D341Med (cell line): Measurements from ENCODE around the gene CNPY3.

Experiments used
- DNase-seq: peaks from one replicate; pipeline ENCODE4 v3.0.0; 2012; ENCODE audit warnings: low spot score

Gene CNPY3

DNA sequence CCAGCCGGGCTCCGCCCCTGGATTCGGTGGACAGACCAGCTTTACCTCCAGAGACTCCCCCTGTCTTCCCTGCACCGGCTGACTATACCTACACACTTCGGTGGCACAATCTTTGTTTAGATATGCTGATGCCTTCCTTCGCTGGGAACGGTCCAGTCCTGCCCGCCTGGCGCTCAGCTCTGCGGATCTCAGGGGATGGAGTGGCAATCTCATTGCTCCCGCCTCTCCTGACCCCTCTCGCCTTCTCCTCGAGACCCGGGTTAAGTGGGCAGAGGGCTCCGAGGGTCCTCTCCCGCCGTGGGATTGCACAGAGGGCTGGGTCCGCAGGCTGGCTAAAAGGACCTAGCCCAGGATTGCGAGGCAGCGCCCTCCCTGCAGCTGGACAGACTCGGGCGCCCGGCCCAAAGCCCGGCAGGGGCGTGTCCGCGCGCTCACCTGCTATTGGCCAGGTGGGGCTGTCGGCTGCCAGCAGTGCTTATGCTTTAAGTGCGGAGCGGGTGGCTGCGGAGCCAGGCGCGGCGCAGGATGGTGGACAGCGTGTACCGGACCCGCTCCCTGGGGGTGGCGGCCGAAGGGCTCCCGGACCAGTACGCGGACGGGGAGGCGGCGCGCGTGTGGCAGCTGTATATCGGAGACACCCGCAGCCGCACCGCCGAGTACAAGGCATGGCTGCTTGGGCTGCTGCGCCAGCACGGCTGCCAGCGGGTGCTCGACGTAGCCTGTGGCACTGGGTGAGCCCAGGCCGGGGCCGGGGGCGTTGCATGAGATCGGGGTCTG, 31.2 kb downstream of the CNPY3 start, which contains the start of gene GNMT:
GNMT (plus strand) TSS at position 512 of the 777 bp plus-strand sequence; CDS start at position 526, 14 bp downstream.
- DNase-seq, result peak; percentile 45

DNA sequence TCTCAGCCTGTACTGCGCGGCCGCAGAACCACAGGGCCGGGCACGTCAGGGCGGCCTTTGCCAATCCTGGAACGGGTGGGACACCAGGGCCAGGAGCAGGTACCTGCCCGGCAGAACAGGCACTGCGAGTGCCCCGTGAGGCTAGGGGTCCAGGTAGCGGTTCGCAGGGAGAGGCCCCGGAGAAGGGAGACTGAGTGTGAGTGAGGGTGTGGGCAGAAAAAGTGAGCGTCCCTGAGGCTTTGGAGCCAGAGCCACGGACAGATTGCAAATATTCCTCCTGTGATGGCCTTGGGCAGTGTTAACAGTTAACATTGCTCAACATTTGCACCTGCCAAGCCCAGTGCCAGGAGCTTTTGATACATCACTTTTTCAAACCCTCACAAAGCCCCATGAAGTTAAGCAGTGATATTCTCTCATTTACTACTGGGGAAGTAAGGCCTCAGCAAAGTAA, 31.8 kb downstream of the CNPY3 start:
- no peak for DNase-seq

DNA sequence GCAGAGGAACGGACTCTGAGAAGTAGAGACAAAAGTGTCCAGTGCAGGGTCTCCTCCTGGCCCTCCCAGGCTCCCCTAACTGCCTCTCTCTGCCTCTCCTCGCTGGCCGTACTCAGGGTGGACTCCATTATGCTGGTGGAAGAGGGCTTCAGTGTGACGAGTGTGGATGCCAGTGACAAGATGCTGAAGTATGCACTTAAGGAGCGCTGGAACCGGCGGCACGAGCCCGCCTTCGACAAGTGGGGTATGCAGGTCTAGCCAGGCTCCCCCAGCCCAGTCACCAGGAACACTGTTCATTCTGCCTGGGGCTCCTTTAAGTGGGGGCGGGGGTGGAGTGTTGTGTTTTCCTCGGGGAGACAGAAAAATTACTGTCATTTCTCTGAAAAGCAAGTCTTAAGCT, 32.8 kb downstream of the CNPY3 start:
- DNase-seq, result no peak

DNA sequence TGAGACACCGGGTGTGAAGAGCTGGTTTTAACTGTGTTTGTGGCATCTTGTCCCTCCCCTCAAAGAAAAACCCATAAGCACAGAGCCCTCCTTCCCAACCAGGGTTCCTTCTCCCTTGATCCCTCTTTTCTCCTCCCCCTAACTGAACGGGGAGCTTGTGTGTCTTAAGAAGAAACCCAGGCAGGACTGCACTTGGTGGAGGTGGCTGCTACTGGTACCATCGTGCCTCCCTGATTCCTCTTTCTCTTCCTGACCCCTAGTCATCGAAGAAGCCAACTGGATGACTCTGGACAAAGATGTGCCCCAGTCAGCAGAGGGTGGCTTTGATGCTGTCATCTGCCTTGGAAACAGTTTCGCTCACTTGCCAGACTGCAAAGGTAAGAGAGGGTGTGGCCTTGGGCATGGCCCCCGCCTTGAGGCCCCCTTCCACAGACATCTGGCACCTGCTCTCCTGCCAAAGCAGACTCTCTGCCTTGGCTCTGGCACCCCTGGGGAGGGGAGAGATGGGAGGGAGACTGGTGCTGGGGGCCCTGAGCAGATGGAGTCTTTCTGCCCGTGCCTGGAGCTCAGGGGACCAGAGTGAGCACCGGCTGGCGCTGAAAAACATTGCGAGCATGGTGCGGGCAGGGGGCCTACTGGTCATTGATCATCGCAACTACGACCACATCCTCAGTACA, 33.4 kb downstream of the CNPY3 start:
- peak; percentile 83 for DNase-seq

DNA sequence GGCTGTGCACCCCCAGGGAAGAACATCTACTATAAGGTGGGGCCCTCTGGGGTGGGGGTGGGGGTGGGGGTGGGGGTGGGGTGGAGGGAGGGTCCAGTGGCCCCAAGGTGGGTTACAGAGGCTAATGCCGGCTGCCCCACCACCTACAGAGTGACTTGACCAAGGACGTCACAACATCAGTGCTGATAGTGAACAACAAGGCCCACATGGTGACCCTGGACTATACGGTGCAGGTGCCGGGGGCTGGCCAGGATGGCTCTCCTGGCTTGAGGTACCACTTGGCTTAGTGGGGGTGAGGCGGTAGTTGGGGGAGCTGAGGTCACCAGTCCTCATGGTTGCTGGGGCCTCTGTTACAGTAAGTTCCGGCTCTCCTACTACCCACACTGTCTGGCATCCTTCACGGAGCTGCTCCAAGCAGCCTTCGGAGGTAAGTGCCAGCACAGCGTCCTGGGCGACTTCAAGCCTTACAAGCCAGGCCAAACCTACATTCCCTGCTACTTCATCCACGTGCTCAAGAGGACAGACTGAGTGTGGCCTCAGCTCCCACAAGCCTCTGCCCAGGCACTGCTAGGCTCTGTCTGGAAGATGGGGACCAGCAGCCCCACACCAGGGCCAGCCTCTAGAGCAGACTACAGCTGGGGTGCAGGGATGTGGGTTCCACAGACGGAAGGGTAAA, 34.0 kb downstream of the CNPY3 start:
- DNase-seq, result no peak

DNA sequence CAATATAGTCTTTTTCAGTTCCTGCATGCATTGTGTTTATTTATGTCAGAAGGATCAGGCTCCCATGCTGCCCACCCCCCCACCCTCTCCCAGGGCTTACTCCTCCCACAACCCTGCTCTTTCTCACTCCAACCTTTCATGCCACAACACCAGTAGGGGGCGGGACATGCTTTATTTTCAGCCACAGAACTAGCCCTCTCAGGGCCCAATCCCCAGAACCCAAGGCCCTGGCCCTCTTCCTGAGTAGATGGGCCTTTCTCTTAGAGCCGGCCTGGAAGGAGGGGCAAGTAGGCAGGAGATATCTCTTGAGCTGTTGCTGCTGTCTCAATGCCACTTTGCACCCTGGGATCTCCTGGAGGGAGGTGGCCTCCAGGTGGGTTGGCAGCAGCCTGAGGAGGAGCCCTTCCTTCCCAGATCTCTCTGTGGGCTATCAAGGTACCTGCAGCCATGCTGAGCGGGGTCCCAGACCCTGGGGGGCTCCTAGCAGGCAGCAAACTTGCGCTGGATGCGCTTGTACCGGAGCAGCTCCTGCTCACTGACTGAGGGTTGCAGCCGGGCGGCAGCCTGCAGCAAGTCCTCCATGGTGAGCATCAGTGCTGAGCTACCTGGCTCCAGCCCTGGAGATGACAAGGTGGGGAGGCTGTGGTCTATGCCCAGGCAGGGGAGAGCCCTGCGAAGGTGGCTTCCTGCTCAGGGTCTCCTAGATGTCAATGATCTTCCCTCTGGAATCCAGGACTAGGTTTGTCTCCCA, 34.8 kb downstream of the CNPY3 start:
- peak; percentile 85 for DNase-seq

DNA sequence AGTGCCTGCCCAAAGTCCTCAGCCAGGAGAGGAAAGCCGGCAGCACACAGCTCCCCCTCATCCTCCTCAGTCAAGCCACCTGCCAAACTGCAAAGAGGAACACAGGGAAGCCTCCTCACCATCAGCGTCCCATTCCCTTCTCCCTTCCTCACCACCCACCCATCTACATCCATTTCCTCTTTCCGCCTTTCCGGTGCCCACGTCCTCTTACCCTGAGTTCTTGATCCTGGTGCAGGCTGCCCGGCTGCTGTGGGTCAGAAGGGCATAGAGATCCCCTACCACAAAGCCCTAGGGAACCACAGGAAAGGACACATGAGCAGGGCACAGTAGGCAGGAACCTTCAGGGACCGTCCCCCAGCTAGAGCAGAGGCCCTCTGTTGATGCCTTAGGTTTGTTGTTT, 37.3 kb downstream of the CNPY3 start:
- no peak for DNase-seq

DNA sequence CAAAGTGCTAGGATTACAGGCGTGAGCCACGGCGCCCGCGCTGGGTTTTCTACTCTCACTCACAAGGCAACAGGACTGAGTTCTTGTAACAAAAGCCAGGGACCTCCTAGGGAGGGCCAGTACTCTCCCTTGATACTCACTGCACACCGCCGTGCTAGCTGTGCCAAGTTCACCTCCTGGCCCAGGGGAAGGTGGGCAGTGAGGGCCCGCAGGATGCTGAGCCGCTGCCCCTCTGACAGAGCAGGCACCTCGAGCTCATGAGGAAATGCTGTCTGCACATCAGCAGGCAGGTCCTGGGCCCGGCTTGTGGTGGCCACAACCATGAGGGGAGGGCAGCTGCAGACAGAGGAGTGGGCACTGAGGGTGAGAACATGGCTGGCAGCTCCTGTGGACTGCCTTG, 37.9 kb downstream of the CNPY3 start:
- no peak for DNase-seq

DNA sequence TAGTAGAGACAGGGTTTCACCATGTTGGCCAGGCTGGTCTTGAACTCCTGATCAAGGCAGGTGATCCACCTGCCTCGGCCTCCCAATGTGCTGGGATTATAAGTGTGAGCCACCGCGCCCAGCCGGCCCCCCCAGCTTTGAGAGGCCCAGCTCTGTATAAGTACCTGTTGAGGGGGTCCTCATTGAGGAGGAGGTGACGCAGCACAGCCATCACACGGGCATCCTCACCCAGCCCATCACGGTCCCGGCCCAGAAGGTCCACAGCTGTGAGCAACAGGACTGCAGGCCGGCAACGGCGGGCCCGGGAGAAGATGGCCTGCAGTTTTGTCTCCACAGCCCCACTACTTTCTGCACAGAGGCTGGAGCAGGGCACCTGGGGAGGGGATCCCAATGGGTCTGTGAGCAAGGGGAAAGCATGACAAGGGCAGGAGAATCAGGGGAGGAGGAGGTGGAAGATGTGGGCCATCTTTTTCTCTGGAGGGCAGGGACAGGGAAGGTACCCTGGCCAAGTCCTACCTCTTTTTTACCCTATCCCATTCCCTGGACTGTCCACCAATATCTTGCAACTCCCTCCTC, 38.9 kb downstream of the CNPY3 start:
- DNase-seq, result no peak

DNA sequence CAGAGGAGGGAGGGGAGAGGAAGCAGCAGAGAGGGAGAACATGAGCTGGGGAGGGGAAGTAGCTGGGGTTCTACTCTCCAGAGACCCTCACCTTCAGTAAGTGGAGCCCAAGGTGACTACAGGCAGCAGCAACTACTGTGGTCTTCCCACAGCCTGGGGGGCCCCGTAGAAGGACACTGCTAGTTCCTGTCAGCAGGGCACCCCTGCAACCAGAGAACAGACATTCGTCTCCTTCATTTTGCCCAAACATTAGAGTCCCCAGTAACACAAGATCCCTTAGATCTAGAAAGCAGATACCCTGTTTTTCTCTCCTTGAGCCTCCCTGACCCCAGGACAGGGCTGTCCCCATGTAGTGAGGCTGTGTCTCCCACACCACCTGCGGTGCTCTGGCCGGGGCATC, 39.5 kb downstream of the CNPY3 start:
- no peak for DNase-seq

DNA sequence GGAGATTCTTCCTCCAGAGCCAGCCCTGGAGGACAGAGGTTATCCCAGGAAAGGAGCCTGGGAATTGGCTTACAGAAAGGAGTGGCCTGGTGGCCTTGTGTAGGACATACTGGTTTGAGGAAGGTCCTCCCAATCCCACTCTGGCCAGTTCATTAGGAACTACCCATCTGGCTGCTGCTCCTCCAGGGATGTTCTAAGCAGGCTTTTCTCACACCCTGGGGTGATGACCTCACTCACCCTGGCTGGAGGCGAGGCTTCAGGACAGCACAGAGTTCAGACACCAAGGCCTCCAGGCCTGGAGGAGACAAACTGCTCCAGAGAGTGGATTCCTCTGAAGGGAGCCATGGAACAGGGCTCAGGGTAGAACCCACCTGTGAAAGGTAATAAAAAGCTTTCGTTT, 40.2 kb downstream of the CNPY3 start:
- no peak for DNase-seq

DNA sequence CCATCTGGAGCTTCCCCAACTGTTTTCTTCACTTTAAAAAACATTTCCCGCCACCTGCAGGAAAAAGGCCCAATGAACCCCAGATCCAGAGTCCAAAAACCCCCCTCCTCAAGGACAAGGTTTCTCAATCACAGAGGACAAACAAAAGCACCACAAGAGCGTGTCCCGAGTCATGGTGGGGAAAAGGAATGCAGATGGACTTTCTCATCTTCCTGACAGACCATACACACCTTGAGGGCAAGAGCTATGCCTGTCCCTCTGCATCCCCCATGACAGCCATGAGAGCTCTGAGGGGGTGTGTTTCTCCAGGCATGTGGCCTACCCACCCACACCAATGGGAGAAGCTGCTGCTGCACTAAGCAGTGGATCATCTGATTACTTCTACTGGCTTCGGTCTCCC, 40.7 kb downstream of the CNPY3 start:
- no peak for DNase-seq

DNA sequence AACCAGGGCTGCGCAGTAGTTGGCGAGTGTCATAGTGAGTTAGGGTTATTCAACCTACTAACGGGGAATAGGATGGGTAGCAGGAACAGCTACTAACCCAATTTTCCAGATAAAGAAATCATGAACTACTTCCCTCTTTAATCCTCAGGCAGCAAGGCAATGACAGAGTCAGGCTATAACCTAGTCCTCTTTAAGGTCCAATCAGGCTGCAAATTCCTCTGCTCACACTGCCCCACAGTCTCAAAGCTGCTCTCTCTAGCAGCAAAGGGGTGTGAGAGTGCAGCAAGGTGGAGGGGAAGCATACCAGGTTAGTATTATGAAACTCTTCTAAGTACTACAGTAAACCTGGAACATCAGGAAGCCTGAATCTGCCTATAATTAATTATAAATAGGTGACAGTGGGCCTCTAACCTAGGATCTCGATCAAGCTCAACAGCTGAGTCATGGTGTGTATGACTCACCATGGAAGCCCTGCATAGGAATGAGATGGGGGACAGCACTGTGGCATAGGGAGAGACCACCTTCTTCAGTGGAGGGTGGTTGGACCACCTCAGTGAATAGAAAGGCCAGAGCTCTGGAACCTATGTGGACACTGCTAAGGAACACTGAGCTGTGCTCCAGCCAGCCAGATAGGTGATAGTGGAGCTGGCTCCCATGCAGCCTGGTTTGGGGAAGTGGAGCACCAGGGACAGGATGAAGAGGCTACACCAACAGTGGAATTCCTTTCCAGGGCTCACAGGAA, 41.8 kb downstream of the CNPY3 start:
- no peak for DNase-seq

DNA sequence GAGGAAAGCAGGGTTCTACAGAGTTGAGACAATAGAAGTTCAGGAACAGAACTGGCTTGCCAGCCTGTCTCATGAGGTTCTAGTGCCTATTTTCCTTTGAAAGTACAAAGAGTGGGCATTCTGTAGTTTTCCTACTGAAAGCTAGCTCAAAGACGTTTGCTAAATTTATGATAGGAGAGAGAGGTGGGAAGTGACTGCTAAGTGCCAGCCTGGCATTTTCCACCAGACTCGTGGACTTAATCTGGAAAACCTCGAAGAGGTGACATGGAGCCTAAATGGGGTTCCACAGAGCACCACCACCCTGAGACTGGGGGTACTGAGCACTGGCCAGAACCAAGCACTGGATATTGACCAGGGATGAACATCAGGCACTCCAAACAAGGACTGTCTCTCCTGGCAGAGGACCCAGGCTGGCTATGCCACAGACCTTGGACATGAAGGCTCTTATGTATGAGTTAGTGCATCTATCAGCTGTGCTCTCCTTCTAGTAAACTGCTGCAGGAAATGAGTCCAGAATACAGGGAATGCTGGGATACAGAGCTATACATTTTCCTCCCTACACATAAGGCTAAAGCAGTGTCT, 42.6 kb downstream of the CNPY3 start:
- no peak for DNase-seq

DNA sequence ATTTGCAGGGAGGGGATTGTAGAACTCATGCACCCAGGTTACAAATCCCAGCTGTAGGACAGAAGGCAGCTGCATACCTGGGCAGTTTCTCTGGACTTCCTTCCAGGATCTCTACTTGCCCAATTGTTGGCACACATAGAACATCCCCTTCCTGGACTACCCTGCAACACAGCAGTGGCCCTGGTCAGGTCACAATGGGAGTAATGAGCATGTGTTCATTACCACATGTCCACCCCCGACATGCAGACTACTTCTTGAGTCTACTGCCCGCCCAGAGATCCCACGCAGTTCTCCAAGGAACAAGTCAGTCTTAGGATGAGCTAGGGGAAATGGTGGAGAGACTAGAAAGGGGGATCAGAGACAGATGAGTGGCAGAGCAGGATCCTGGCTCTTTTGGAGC, 44.6 kb downstream of the CNPY3 start:
- no peak for DNase-seq

DNA sequence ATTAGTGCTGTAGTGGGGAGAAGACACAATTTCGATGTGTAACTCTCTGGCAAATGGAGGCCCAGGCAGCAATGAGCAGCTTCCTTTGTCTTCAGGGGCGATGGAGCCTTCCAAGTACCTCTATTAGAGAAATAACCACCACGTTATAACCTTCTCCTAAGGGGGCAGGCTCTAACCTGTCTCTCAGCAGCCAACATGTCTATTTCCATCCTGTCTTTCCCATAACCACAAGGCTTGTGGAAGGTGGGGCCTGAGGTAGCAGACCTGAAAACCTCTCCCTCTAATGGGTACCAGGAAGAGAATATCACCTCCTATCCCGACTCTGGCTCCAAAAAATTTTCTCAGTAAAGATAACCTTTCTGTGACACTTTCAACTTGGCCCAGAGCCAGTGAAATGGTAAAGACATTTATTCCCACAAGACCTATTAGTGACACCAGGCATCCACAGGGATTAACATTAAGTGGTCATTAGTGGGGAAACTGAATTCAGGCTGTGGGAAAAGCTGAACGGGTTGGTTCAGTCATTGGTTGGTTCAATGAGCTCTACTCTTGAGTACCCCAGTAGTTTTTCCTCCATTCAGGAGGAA, 45.7 kb downstream of the CNPY3 start:
- DNase-seq, result no peak

DNA sequence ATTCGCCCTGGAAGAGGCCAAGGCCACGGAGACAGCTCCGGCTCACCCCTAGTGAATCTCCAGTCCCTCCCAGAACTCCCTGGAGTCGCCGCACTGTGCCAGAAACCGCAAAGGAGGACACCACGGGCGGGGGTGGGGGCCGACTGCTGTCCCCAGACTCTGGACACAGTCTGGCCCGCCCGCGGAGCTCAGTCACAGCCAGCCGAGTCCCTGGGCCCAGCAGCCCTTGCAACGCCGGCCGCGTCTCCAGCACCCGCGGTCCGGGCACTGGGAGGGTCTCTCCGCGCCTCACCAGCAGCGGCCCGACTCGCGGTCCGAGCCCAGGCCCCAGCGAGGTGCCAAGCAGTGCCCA, 49.2 kb downstream of the CNPY3 start:
- no peak for DNase-seq

DNA sequence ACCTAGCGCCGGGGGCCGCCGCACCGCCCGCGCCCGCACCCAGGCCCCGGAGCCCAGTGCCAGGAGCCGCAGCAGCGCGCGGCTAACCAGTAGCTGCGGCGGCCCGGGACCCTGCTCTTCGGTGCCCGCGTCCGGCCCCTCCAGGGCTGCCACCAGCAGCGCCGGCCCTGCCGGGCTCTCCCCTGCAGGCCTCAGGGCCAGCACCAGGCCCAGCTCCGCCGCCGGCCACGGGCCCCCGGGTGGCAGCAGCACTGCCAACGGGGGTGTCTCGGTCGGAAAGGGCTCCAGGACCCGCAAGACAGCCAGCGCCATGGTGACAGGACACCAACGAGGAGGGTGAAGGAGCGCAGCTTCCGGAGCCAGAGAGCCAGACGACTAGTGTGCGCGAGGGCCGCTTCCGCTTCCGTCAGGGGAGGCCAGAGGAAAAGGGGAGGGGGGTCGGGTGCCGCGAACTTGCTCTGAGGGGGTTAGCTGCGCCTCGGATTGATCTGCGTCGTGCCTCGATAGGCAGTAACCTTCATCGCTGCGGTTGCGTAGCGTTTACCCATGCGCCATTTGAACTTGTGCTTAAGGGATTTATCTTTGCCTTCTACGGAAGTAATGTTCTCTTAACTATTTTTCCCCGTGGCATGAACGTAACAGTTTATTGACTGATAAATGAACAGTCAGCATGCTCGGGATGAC, 49.7 kb downstream of the CNPY3 start, which contains the start of gene PEX6:
PEX6 (minus strand) TSS at position 343 of the 684 bp plus-strand sequence; CDS start at position 312, 31 bp downstream.
- peak; percentile 90 for DNase-seq

DNA sequence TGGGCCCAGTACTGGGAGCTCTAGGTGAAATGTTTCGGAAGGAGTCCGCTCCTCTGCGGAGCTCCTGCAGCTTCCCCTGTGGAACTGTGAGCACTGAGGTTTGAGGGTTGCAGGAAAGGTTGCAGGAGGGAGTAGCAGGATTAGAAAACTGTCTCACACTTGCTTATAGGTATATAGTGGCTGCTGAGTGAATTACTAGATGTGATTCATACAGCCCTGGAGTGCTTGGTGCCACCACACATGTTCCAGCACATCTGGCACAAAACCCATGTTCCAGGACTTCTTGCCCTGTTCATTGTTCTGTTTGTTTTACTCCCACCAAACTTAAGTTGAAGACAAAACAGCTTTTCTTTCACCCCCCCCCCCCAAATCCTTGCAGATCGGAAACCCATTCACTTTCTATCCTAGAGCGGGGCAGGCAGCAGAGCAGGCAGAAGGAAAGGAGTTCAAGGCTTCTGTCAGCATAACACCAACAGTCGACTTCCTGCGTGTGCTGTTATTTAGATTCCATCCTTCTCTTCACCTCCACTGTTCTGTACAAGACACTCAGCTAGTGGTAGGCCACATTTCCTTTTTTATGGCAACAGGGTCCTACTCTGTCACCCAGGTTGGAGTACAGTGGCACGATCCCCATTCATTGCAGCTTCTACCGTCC, 50.4 kb downstream of the CNPY3 start:
- DNase-seq, result no peak
